T1000 (cell line): ENCODE data around the gene TRIM62.
"Not testable (repeated sequence)": the region's sequence is repeated elsewhere in the genome, so short reads cannot be mapped to it uniquely, and the experiment has no call there.

Experiments
- DNase-seq: peaks from one replicate; lab custom pipeline; 2025; ENCODE audit warnings: mixed read lengths; lab: John Stamatoyannopoulos, UW

TRIM62 gene

DNA sequence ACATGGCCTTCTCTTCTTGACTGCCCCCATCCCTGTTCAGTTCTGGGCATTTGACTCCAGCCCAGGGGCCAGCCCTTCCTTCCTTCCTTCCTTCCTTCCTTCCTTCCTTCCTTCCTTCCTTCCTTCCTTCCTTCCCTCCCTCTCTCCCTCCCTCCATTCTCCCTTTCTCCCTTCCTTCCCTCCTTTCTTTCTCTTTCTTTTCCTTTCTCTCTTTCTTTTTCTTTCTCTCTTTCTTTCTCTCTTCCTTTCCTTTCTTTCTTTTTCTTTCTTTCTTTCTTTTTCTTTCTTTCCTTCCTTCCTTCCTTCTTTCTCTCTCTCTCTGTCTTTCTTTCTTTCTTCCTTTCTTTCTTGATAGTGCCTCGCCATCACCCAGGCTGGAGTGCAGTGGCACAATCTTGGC, 45.8 kb downstream of the TRIM62 start:
- not testable (repeated sequence) for DNase-seq

DNA sequence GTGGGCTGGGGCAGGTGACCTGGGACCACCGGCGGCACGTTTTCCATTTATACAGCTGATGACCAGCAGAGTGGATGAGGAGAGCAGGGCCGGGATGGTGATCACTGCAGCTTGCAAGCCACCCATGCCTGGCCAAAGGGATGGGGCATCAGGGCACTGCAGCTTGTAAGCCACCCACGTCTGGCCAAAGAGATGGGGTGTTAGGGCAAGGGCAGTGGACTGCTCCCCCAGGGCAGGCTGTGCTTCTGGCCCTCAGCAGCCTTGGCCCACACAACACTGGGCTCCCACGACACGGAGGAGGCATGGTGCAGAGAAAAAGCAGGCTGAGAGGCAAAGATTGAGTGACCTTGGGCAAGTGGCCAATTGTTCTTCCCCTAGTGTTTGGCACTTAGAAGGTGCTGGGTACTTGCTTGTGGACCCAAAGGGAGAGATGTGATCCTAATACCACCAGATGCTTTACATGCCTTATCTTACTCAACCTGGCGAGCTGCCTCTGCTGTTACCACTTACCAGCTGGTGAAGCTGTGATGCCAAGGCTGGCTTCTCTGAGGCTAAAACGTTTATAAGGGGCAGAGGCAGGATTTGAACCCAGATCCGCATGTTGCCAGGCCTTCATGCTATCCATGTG, 48.3 kb downstream of the TRIM62 start:
- DNase-seq: no peak

DNA sequence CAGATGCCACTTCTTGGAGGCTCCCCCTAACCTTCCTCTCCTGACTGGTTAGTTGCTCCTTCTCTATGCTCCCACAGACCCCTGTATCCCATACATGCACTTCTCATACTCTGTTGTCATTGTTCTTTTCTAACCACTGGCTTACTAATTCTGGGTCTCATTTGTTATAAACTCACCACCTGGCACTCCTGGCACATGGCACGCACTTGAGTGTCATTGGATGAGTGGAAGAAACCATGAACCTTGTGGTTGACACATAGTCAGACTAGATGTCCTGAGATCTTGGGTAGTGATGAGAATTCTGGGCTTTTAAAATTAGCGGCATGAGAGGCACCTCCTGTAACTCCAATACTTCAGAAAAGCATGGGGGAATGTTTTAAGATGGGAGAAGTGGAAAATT, 49.3 kb downstream of the TRIM62 start:
- DNase-seq: no peak

DNA sequence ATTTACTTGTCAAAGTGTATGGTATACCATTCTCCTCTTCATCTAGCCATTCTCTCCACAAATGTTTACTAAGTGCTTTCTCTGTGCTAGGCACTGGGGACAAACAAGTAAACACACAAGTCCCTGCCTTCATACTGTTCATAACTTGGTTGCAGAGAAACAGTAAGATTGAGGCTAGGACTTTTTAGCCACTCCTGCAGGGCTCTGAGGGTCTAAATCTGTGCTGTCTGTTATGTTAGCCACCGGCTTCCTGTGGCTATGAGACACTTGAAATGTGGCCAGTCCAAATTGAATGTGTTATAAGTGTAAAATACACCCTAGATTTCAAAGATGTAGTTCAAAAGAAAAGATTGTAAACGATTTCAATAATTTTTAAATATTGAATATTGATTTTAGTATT, 50.7 kb downstream of the TRIM62 start:
- no peak for DNase-seq

DNA sequence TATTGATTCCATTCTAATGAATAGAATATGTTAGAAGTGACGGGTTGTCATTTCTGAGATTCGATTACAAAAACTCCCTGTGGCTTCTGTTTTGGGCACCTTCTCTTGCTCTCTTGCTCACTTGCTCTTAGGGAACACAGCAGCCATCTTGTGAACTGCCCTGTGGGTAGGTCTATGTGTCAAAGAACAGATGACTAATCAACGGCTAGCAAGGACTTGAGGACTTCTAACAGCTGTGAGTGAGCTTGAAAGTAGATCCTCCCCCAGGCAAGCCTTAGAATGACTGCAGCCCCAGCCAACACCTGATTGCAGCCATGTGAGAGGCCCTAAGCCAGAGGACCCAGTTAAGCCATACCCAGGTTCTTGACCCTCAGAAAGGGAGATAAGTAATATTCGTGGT, 51.5 kb downstream of the TRIM62 start:
- no peak for DNase-seq

DNA sequence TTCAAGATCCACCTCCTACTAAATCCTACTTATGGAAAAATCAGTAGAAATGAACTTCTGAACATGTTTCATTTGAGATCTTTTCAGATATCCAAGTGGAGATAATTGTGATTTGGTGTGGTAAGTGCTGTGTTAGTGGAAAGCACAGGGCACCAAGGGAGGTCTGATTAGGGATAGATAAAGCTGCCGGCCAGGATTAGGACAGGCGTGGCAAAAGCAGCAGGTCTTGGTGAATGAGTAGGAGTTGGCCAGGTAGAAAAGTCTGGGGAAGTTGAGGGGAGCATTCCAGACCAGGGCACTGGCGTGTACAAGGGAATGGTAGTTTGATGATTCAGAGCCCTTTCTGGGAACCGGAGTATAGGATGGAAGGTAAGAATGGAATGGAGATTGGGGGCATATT, 53.1 kb downstream of the TRIM62 start:
- no peak for DNase-seq

DNA sequence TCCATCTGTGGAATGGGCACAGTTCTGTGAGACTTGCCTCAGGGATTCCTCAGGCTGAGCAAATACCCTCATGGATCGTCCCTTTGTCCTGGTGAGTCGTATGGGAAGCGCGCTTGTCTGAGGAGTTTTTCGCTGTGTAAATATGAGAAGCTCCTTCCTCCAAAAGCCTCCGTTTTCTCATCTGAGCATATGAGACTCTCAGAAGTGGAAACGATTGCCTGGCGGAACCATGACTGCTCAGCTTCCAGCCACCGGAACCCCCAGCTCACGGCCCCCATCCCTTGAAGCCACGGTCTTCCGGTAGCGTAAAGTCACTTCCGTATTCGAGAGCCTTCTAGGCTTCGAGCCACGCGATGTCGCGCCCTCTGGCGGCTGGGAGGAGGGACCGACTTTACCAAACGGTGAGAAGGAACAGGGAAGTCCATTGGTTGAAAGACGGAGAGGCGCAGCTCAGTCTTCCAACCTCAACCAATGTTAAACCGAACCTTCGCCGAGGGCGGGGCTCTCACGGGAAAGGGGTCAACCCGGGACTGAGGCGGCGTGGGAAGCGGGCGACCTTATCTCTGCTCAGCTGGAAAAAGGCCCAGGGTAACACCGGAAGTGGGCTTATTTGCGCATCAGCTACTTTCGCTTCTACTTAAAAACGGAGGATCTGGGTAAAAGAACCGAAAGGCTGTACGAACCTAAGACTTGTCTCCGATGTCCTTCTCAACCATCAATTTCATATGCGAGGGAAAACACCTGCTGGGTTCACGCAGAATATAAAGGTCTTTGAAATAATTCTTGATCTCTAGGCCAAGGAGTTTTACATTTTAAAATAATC, 54.6 kb downstream of the TRIM62 start:
- peak; percentile 99 for DNase-seq

DNA sequence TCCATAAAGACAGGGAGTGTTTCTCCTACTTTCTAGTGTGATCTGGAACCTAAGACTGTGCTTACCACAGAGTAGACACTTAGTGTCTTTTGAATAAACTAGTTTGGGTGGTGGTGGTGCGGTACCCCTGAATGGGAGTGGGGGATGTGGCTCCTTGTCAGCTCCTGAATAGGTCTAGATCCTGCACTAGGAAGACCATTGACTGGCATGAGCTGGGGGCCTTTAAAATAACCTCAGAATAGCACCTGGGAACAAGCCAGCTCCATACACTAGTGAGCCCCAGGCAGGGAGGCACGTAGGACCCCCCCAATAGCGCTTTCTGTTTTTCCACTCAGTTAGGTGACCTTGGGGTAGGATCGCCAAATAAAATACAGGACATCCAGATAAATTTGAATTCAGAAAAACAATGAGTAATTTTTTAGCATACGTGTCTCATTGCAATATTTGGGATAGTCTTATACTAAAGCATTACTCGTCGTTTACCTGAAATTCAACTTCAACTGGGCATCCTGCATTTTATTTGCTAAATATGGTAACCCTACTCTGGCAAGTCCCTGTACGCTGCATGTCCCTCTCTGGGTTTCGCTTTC, 55.3 kb downstream of the TRIM62 start:
- no peak for DNase-seq

DNA sequence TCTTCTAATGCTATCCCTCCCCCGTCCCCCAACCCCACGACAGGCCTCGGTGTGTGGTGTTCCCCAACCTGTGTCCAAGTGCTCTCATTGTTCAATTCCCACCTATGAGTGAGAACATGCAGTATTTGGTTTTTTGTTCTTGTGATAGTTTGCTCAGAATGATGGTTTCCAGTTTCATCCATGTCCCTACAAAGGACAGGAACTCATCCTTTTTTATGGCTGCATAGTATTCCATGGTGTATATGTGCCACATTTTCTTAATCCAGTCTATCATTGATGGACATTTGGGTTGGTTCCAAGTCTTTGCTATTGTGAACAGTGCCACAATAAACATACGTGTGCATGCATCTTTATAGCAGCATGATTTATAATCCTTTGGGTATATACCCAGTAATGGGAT, 57.2 kb downstream of the TRIM62 start:
- DNase-seq: not testable (repeated sequence)

DNA sequence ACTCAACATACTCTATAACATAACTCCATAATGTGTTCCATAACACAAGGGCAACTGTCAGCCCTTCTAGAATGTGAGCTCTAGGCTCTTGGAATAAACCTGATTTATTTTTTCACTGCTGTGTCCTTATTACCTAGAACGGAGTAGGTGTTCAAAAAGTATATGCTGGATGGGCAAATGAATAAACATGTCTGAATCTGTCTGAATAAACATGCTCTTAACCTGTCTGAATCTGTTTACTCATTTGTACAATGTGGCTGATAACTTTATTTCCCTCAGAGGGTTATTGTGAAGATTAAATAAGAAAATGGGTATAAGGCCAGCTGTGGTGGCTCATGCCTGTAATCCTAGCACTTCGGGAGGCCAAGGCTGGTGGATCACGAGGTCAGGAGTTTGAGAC, 58.6 kb downstream of the TRIM62 start:
- DNase-seq: no peak

DNA sequence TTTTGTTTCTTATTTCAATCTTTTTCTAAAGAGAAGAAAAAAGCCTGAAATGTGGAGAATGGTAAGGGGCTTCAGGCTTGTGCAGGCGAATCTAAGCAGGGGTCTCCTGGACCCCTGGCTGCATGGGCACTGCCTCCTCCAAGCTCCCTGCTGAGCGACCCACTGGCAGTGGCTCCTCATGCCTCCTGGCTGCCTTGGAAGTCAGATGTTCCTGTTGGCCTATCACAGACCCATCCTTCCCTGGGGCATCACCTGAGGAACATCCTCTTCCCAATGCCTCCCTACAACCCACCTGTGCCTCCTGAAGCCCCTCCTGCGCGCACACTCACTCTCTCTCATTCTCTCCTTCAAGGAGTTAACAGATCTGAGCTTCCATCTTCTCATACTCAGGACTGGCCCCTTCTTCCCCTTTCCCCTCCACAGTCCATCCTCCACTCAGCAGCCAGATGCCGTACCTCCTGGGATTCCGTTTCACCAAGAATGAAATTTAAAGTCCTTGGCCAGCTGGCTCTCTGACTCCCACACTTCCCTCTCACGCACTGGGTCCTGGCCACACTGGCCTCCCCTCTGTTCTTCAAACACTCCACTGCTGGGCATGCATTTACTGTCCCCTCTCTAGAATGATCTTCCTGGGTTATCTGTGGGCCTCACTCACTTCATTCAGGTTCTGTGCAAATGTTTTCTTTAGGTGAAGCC, 59.2 kb downstream of the TRIM62 start:
- no peak for DNase-seq

DNA sequence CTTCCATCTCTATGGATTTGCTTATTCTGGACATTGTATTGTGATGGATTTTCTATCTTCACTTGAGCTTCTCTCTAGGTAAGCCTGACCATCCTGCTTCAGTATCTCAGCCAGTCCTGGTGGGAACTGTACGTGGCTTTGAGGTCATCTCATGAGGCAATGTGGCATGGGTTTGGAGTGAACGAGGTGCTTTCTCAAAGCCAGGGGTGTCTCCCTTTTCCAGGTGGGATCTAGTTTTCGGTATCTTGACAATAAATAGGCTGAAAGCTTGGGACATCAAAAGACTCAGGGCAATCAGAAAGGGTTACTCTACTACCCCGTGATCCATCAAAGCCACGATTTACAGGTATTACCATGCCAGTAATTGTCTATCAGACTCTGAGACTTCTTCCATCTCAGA, 60.1 kb downstream of the TRIM62 start:
- DNase-seq: no peak

DNA sequence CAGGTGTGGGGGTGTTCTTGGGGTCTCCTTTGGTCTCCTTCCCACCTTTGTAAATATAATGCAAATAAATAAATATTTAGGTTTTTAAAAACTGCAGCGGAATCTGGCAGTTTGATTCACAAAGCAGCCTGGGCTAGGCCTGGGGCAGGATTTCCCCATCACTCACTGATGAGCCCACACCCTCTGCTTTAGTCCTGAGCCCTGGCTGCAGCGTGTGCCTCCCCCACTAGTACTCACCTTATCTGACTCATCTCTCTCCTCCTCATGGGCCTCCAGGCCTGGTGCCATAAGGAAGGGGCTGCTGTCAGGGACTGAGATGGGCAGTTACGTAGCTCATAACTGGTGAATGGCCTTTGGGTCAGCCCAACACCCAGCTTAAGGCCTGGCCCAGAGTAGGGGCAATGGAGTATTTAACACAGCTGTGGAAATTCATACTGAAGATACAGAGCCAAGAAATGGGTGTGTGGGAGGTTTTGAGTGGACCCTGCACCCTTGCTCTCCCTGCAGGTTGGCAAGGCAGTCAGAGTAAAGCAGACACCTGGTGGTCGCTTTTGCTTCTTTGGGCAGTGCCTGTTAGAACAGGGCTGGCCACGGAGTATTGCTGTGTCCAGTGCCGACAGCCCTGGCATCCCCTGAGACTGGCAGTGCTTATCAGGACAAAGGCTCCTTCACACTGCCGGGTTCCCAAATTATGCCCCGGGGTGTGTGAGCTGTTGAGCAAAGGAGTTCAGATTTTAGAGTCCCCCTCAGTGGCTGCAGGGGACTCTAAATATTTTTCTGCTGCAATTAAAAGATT, 61.2 kb downstream of the TRIM62 start:
- DNase-seq: no peak

DNA sequence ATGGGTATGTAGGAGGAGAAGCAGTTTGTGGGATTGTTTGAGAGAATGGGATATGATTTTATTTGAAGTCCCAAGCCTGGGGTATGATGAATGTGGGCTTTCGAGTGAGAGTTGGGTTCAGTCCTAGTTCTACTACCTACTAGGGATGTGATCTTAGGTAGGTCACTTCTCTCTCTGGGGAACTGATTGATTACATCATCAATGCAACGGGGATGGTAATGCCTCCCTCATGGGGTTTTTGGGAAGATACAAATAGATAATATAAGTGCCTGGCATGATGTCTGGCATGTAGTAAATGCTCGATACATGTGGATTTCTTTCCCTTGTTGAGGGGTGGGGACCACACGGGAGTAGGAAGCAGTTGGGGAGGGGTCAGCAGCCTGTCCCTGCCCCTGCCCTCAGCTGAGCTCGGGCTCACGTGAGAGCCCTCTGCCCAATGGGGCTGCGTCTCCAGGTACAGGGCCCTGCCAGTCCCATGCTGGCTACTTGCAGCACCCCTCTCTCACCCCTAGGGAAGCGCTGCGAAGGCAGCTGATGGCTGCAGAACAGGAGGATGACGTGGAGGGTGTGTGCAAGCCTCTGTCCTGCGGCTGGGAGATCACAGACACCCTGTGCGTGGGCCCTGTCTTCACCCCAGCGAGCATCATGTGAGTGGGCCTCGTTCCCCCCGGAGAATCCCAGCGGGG, 62.2 kb downstream of the TRIM62 start:
- no peak for DNase-seq

DNA sequence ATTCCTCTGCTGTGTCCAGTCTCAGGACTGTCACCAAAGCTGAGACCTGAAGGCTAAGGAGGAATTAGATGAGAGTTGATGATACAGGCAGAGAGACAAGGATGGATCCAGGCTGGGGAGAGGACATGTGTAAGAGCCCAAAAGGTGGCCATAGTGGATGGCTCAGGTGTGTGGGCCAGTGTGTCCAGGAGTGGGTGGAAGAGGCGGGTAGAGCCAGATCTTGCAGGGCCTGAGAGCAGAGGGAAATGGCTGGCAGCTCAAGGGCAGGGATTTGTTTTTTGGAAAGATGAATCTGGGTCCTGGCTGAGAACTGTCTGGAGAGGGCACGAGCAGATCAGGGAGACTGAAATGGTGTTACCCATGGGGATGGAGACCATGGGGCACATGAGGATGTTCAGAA, 62.8 kb downstream of the TRIM62 start:
- DNase-seq: no peak

DNA sequence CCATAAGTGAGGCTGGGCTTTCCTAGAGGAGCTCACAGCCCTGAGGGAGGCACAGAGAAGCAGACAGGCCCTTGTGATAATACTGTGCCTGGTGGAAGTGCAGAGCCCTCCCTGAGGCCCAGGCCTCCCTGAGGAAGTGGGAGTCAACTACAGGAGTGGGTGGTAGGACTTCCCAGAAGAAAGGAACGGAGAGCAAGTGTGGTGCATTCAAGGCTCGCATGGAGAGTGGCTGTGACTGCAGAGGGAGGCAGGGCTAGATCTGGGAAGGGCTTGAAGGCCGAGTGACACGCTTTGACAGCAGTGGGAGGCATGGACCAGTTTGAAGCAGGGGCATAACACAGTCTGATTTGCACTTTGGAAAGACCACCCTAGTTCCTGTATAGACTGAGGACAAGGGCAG, 63.6 kb downstream of the TRIM62 start:
- DNase-seq: no peak

DNA sequence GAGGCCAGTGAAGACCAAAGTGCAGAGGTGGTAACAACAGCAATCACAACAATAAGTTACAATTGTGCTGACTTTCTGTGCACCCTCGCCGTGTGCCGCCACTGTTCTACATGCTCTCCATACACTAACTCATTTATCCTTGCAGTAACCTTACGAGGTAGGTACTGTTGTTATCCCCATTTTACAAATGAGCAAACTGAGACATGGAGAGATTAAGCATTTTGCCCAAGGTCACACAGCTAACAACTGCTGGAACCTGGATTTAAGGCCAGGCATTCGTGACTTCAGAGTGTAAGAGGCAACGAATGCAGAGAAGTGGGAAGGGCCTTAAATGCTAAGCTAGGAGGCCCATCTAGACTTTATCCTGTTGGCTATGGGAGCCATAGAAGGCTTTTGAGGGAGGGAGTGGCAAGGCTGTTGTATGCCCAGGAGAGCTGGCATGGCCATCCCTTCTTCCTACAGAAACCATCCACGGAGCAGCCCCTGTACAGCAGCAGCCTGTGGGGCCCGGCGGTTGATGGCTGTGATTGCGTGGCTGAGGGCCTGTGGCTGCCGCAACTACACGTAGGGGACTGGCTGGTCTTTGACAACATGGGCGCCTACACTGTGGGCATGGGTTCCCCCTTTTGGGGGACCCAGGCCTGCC, 64.3 kb downstream of the TRIM62 start:
- DNase-seq: no peak

DNA sequence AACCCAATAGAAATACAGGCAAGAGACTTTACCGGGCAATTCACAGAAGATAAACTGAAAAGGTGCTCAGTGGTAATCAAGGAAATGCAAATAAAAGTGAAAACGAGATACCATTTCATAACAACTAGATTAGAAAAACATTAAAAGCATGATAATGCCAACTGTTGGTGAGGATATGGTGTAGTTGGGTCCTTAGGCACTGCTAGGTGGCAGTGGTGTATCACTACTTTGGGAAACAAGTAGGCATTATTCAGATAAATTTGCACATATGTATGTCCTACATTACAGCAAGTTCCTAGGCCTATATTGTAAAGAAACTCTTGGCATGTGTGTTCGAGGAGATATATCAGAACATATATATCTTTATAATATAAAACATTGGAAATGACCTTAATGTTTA, 69.9 kb downstream of the TRIM62 start:
- no peak for DNase-seq

DNA sequence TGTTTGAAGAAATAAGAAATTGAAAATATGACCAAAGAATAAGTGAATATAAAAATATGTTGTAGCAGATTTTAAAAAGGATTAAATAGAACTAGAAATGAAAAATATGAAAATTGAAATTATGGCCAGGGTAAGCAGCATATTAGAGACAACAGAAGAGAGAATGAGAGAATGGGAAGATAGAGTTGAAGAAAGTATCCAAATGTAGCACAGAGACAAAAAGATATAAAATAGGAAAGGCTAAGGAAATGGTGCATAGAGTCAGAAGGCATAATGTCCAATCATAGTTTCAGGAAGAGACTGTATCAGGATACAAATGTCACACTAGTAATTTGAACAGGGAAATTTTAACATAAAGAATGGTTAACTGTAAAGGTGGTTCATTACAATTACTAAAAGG, 71.4 kb downstream of the TRIM62 start:
- DNase-seq: no peak

DNA sequence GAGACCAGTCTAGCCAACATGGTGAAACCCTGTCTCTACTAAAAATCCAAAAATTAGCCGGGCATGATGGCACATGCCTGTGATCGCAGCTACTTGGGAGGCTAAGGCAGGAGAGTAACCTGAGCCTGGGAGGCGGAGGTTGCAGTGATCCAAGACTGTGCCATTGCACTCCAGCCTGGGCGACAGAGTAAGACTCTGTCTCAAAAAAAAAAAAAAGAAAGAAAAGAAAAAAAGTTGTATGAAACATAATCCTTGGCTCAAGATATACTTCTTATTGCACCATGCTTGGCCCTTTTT, 81.8 kb downstream of the TRIM62 start:
- not testable (repeated sequence) for DNase-seq
